Prostate gland (tissue), 2 donors: ENCODE data around the gene SIGLEC1. TPM values are rescaled to one million over a fixed set of nuclear protein-coding genes. Genes with fewer than 3 reads are reported as not detected.

Experiments used
- DNase-seq: peaks from one replicate; pipeline ENCODE4 v3.0.0-alpha.2; 2019; ENCODE audit warnings: low spot score
- H3K27ac ChIP-seq, 2 donors: fragments of 200-600 bp; sonication (generic); 2 replicates each; pipeline ENCODE4 v1.5.1; 2017 to 2019
- H3K27me3 ChIP-seq: fragments of 200-600 bp; sonication (generic); replicated peaks from 2 replicates; pipeline ENCODE4 v1.5.1; 2019; ENCODE audit not compliant: insufficient read depth
- H3K36me3 ChIP-seq, 2 donors: fragments of 200-600 bp; sonication (generic); 1 replicate in 1 of 2; 2 replicates in 1 of 2; pipeline versions ENCODE4 v1.5.1 to v1.8.1; 2017 to 2019
- H3K4me1 ChIP-seq: fragments of 200-600 bp; sonication (generic); replicated peaks from 2 replicates; pipeline ENCODE4 v1.5.1; 2019
- H3K4me3 ChIP-seq, 2 donors: fragments of 200-600 bp; sonication (generic); 2 replicates each; pipeline ENCODE4 v1.5.1; 2017 to 2019
- H3K9me3 ChIP-seq: fragments of 200-600 bp; sonication (generic); 2 replicates; pipeline ENCODE4 v1.5.1; 2017
- CTCF ChIP-seq, 4 experiments: fragments of 200-600 bp in 2 of 4; fragments of 450-650 bp in 2 of 4; sonication (generic) in 2 of 4; IDR thresholded peaks; 1 replicate in 3 of 4; 2 replicates in 1 of 4; pipeline ENCODE4 v1.5.1; 2016 to 2019; ENCODE audit warnings: antibody characterized with exemption in 4 of 4, mild to moderate bottlenecking in 2 of 4, moderate library complexity in 2 of 4
- POLR2A ChIP-seq: fragments of 450-650 bp; IDR thresholded peaks from one replicate; pipeline ENCODE4 v1.6.1; 2016; ENCODE audit warnings: antibody characterized with exemption, mild to moderate bottlenecking
- POLR2AphosphoS5 ChIP-seq: sonication (generic); formaldehyde crosslinking; IDR thresholded peaks from one replicate; pipeline ENCODE4 v1.6.1; 2017; ENCODE audit warnings: antibody characterized with exemption
- WGBS: methylation state at CpG from one replicate; pipeline ENCODE4 v1.1.5; 2018; 5-methylcytosine and 5-hydroxymethylcytosine counted together
- intact Hi-C: fragments of 100-400 bp; cut with DNase I; formaldehyde crosslinking; loops from one replicate; pipeline ENCODE4 v1.14.2; 2022
- total RNA-seq, 2 donors: library from RNA; depleted of rRNA; stranded (reverse); fragments of >200 nt; gene quantifications; one replicate each; pipeline ENCODE4 v1.1.0, GENCODE V29; 2016

The SIGLEC1 gene
- total RNA-seq, 2 donors from 2014 or later = 0.32 to 5.3 TPM

GRCh38 chr20:3696745-3697587 lies 15.4 kb downstream of the SIGLEC1 start:
- DNase-seq = no peak
- intact Hi-C loops = no loop called here
- Histone ChIP-seq H3K4me3 (no peak overlapping the region), H3K36me3 (no peaks in the 10 kb centered on the region), H3K9me3 (no peaks in the 10 kb centered on the region), H3K4me1 (no peaks in the 10 kb centered on the region), H3K27me3 (no peaks in the 10 kb centered on the region), H3K27ac (no peak overlapping the region)
- 89% methylated on average over 12 of the region's 15 CpGs for WGBS
- TF ChIP-seq CTCF (IDR thresholded peaks at IDR 0.05) (no peak), POLR2AphosphoS5 (no peak), POLR2A (no peak)

GRCh38 chr20:3696200-3696599 lies 16.2 kb downstream of the SIGLEC1 start:
- TF ChIP-seq POLR2AphosphoS5 = no peak
- no peak for TF ChIP-seq CTCF (IDR thresholded peaks at IDR 0.05)
- TF ChIP-seq POLR2A = no peak
- Histone ChIP-seq H3K4me1 (no peaks in the 10 kb centered on the region), H3K4me3 (no peak overlapping the region), H3K27ac (no peak overlapping the region), H3K36me3 (no peaks in the 10 kb centered on the region), H3K9me3 (no peaks in the 10 kb centered on the region), H3K27me3 (no peaks in the 10 kb centered on the region)
- intact Hi-C loops = no loop called here
- no peak for DNase-seq
- 100% methylated on average over 1 of the region's 1 CpG for WGBS

GRCh38 chr20:3694864-3695263 lies 17.5 kb downstream of the SIGLEC1 start:
- DNase-seq = no peak
- H3K4me1 ChIP-seq = no peaks in the 10 kb centered on the region
- no peaks in the 10 kb centered on the region for H3K27me3 ChIP-seq
- no peaks in the 10 kb centered on the region for H3K36me3 ChIP-seq
- TF ChIP-seq POLR2A = no peak
- no peak for TF ChIP-seq CTCF (IDR thresholded peaks at IDR 0.05)
- no peak for TF ChIP-seq POLR2AphosphoS5
- no peak overlapping the region for H3K4me3 ChIP-seq
- H3K27ac ChIP-seq = no peak overlapping the region
- H3K9me3 ChIP-seq = no peaks in the 10 kb centered on the region
- 97% methylated on average over 5 of the region's 5 CpGs for WGBS
- intact Hi-C loops = no loop called here

- no peak for DNase-seq
- TF ChIP-seq POLR2AphosphoS5 (no peak), POLR2A (no peak), CTCF (IDR thresholded peaks at IDR 0.05) (no peak)
- Histone ChIP-seq H3K4me1 (no peaks in the 10 kb centered on the region), H3K4me3 (no peak overlapping the region), H3K9me3 (no peaks in the 10 kb centered on the region), H3K36me3 (no peaks in the 10 kb centered on the region), H3K27ac (no peak overlapping the region), H3K27me3 (no peaks in the 10 kb centered on the region)
- intact Hi-C loops = no loop called here
- WGBS = 86% methylated on average over 12 of the region's 13 CpGs
These were observed 19.0 kb downstream of the SIGLEC1 start for GRCh38 chr20:3693376-3693775.

GRCh38 chr20:3692706-3693294 lies 19.6 kb downstream of the SIGLEC1 start:
- DNase-seq = no peak
- no peak overlapping the region for H3K4me3 ChIP-seq
- no peak overlapping the region for H3K27ac ChIP-seq
- TF ChIP-seq POLR2A (no peak), CTCF (IDR thresholded peaks at IDR 0.05) (no peak), POLR2AphosphoS5 (no peak)
- H3K27me3 ChIP-seq = no peaks in the 10 kb centered on the region
- no peaks in the 10 kb centered on the region for H3K36me3 ChIP-seq
- H3K9me3 ChIP-seq = no peaks in the 10 kb centered on the region
- H3K4me1 ChIP-seq = no peaks in the 10 kb centered on the region
- intact Hi-C loops = no loop called here
- 90% methylated on average over 15 of the region's 23 CpGs for WGBS
